IPS-15b (cell line): Measurements from ENCODE around the gene RPLP2.
A peak's percentile ranks its signal among the peaks of the same experiment; 100 is the strongest.

ENCODE experiments used
- H3K27me3 ChIP-seq: one replicate; pipeline ENCODE4 v1.6.1; 2013; ENCODE audit warnings: low read length; ENCODE audit not compliant: control insufficient read depth, insufficient read depth
- H3K36me3 ChIP-seq: one replicate; pipeline ENCODE4 v1.6.1; 2013; ENCODE audit warnings: low read length; ENCODE audit not compliant: control insufficient read depth, insufficient read depth
- H3K4me1 ChIP-seq: one replicate; pipeline ENCODE4 v1.6.1; 2013; ENCODE audit warnings: mild to moderate bottlenecking, low read length; ENCODE audit not compliant: control insufficient read depth, insufficient read depth
- H3K4me3 ChIP-seq: one replicate; pipeline ENCODE4 v1.5.1; 2013; ENCODE audit warnings: low read depth, low read length
- H3K9ac ChIP-seq: one replicate; pipeline ENCODE4 v1.6.1; 2013; ENCODE audit warnings: low read depth, mild to moderate bottlenecking, low read length
- H3K9me3 ChIP-seq: one replicate; pipeline ENCODE4 v1.6.1; 2013; ENCODE audit warnings: mild to moderate bottlenecking, low read length; ENCODE audit not compliant: control insufficient read depth, insufficient read depth

The RPLP2 gene

GRCh38 chr11:809287-810039, at the start of gene RPLP2:
TSS of gene RPLP2 (plus strand) at chr11:809967. CDS start at chr11:810235, 268 bp downstream.
- H3K27me3 ChIP-seq: no peaks in the 10 kb centered on the region
- peaks cover 27% of the 10 kb centered on the region for H3K36me3 ChIP-seq
- no peaks in the 10 kb centered on the region for H3K9me3 ChIP-seq
- H3K4me3 ChIP-seq: peak within 1 kb of the TSS; percentile 97
- peaks cover under 1% of the 10 kb centered on the region for H3K4me1 ChIP-seq
- peak within 1 kb of the TSS; percentile 100 for H3K9ac ChIP-seq

GRCh38 chr11:760236-760635, 49.5 kb upstream of the RPLP2 start:
- Histone ChIP-seq H3K36me3 (peaks cover 76% of the 10 kb centered on the region), H3K27me3 (no peaks in the 10 kb centered on the region), H3K9ac (no peak overlapping the region), H3K4me3 (no peak overlapping the region), H3K4me1 (peaks cover 9% of the 10 kb centered on the region), H3K9me3 (no peaks in the 10 kb centered on the region)

- Histone ChIP-seq H3K4me1 (peaks cover 9% of the 10 kb centered on the region), H3K36me3 (peaks cover 74% of the 10 kb centered on the region), H3K9me3 (no peaks in the 10 kb centered on the region), H3K27me3 (no peaks in the 10 kb centered on the region), H3K4me3 (no peak overlapping the region), H3K9ac (no peak overlapping the region)
These were observed 48.1 kb upstream of the RPLP2 start for GRCh38 chr11:761526-762108.

GRCh38 chr11:762421-763072, 47.2 kb upstream of the RPLP2 start:
- Histone ChIP-seq H3K4me1 (peaks cover 9% of the 10 kb centered on the region), H3K36me3 (peaks cover 72% of the 10 kb centered on the region), H3K9me3 (no peaks in the 10 kb centered on the region), H3K27me3 (no peaks in the 10 kb centered on the region), H3K9ac (peak overlapping the region; percentile 12), H3K4me3 (no peak overlapping the region)

GRCh38 chr11:763073-763463, 46.7 kb upstream of the RPLP2 start:
- Histone ChIP-seq H3K36me3 (peaks cover 70% of the 10 kb centered on the region), H3K4me1 (peaks cover 9% of the 10 kb centered on the region), H3K9ac (no peak overlapping the region), H3K9me3 (no peaks in the 10 kb centered on the region), H3K27me3 (no peaks in the 10 kb centered on the region), H3K4me3 (no peak overlapping the region)

GRCh38 chr11:763549-764321, 46.0 kb upstream of the RPLP2 start:
- Histone ChIP-seq H3K4me1 (peaks cover 9% of the 10 kb centered on the region), H3K27me3 (no peaks in the 10 kb centered on the region), H3K4me3 (no peak overlapping the region), H3K9me3 (no peaks in the 10 kb centered on the region), H3K36me3 (peaks cover 68% of the 10 kb centered on the region), H3K9ac (no peak overlapping the region)

GRCh38 chr11:764322-765024, 45.3 kb upstream of the RPLP2 start:
- Histone ChIP-seq H3K27me3 (no peaks in the 10 kb centered on the region), H3K9ac (no peak overlapping the region), H3K4me3 (no peak overlapping the region), H3K36me3 (peaks cover 65% of the 10 kb centered on the region), H3K9me3 (no peaks in the 10 kb centered on the region), H3K4me1 (peaks cover 9% of the 10 kb centered on the region)

GRCh38 chr11:765025-765801, 44.6 kb upstream of the RPLP2 start:
- no peaks in the 10 kb centered on the region for H3K9me3 ChIP-seq
- peaks cover 63% of the 10 kb centered on the region for H3K36me3 ChIP-seq

GRCh38 chr11:765802-766091, 44.0 kb upstream of the RPLP2 start:
- Histone ChIP-seq H3K9ac (no peak overlapping the region), H3K27me3 (no peaks in the 10 kb centered on the region), H3K36me3 (peaks cover 65% of the 10 kb centered on the region), H3K4me3 (no peak overlapping the region), H3K4me1 (peaks cover 9% of the 10 kb centered on the region), H3K9me3 (no peaks in the 10 kb centered on the region)

More at GRCh38 chr11:765025-765801, 44.6 kb upstream of the RPLP2 start:
- H3K4me1 ChIP-seq: peaks cover 9% of the 10 kb centered on the region
- H3K27me3 ChIP-seq: no peaks in the 10 kb centered on the region
- no peak overlapping the region for H3K4me3 ChIP-seq
- H3K9ac ChIP-seq: no peak overlapping the region

- Histone ChIP-seq H3K4me1 (peaks cover 9% of the 10 kb centered on the region), H3K9ac (no peak overlapping the region), H3K27me3 (no peaks in the 10 kb centered on the region), H3K4me3 (no peak overlapping the region), H3K36me3 (peaks cover 65% of the 10 kb centered on the region), H3K9me3 (no peaks in the 10 kb centered on the region)
These were observed 43.4 kb upstream of the RPLP2 start for GRCh38 chr11:766106-766935.
